Sigmoid colon (tissue), 4 donors: Measurements from ENCODE around the gene MIDN.

Source experiments
- EP300 ChIP-seq, 4 donors: sonication (generic); formaldehyde crosslinking; IDR thresholded peaks; one replicate each; pipeline ENCODE4 v1.6.1; 2017; ENCODE audit warnings: antibody characterized with exemption in 4 of 4
- POLR2A ChIP-seq, 2 donors: fragments of 450-650 bp; IDR thresholded peaks; one replicate each; pipeline ENCODE4 v1.6.1; 2016; ENCODE audit warnings: antibody characterized with exemption in 2 of 2, mild to moderate bottlenecking in 2 of 2, moderate library complexity in 2 of 2
- POLR2AphosphoS5 ChIP-seq, 4 donors: sonication (generic); formaldehyde crosslinking; IDR thresholded peaks; one replicate each; pipeline ENCODE4 v1.6.1; 2017; ENCODE audit warnings: antibody characterized with exemption in 4 of 4
- TF ChIP-seq, protein P1 (sequence below), 4 experiments: fragments of 450-650 bp in 3 of 4; fragments of 200-600 bp in 1 of 4; IDR thresholded peaks; one replicate each; pipeline ENCODE4 v1.5.1; 2016 to 2019; ENCODE audit warnings: antibody characterized with exemption in 4 of 4, mild to moderate bottlenecking in 3 of 4, moderate library complexity in 2 of 4

DNA sequence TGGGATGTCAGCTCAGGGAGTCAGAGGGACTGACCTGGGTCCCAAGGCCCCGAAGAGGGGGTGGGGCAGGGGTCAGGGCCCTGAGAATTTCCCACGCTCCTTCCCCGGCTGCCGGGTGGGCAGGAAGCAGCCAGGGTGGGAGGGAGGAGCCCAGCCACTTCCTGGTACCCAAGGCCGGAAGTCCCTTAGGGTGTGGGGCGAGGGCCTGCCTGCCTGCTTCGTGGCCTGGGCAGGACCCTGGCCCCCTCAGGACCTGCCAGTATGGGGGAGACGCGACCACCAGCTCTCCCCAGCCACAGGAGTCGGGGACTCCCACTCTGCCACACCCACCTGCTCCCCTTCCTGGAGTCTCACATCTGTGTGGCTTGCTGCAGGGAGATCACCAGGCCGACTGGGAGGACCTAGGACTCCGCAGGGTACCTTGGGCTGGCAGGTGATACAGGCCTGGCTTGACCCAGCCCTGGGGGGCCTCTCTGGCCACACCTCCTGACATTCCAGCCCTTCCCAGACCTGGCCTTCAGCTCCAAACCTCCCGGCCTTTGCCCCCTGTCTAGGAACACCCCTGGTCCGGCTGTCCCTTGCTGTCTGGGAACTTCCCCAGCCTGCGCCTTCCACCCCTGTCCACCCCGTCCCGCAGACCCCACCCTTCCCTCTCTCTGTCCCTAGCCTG lies 11.0 kb downstream of the MIDN start:
- TF ChIP-seq, protein P1, sequence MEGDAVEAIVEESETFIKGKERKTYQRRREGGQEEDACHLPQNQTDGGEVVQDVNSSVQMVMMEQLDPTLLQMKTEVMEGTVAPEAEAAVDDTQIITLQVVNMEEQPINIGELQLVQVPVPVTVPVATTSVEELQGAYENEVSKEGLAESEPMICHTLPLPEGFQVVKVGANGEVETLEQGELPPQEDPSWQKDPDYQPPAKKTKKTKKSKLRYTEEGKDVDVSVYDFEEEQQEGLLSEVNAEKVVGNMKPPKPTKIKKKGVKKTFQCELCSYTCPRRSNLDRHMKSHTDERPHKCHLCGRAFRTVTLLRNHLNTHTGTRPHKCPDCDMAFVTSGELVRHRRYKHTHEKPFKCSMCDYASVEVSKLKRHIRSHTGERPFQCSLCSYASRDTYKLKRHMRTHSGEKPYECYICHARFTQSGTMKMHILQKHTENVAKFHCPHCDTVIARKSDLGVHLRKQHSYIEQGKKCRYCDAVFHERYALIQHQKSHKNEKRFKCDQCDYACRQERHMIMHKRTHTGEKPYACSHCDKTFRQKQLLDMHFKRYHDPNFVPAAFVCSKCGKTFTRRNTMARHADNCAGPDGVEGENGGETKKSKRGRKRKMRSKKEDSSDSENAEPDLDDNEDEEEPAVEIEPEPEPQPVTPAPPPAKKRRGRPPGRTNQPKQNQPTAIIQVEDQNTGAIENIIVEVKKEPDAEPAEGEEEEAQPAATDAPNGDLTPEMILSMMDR (IDR thresholded peaks at IDR 0.05): no peak
- TF ChIP-seq POLR2A (IDR thresholded peaks at IDR 0.05): peak in 1 of 2 donors; percentile 52
- peak in 1 of 4 donors; percentile 11 for TF ChIP-seq EP300 (IDR thresholded peaks at IDR 0.05)
- TF ChIP-seq POLR2AphosphoS5 (IDR thresholded peaks at IDR 0.05): peak; percentile 44 to 76 (median 70)
